HG03378 (cell line): ENCODE results near the gene NTMT1.

ENCODE experiments used
- ATAC-seq: cut with Tn5 transposase; IDR thresholded peaks from one replicate; pipeline ENCODE4 v1.9.1; 2021; ENCODE audit warnings: mild to moderate bottlenecking, moderate library complexity; ENCODE audit not compliant: unreplicated experiment

NTMT1 gene

DNA sequence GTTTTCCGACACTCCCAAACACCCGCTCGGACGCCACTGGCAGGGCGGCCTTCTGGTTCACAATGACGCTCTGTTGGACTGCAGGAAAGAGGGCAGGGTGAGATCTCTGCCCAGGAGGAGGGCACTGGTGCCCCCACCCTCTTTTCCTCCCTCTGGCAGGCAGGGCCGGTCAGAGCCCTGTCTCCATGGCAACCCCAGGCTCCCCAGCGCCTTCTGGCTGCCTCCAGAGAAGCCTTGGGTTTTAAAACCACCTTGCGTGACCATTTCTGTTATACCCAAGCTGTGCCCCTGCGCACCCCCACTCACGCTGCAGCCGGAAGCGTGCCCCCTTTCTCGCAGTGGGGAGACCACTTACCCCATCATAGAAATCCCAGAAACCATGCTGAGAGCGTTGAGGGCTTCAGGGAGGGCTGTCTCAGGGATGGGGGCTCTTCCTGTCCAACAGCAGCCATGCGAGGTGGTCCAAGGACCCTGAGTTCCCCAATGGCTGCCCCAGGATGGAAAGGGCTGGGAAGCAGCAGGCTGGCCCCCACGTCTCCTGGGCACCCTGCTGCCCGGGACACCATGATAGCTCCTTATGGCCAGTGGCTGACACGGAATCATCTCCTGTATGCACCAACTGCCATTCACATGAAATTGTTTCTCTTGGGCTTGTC is 12.3 kb upstream of the NTMT1 start:
- ATAC-seq, result no peak

DNA sequence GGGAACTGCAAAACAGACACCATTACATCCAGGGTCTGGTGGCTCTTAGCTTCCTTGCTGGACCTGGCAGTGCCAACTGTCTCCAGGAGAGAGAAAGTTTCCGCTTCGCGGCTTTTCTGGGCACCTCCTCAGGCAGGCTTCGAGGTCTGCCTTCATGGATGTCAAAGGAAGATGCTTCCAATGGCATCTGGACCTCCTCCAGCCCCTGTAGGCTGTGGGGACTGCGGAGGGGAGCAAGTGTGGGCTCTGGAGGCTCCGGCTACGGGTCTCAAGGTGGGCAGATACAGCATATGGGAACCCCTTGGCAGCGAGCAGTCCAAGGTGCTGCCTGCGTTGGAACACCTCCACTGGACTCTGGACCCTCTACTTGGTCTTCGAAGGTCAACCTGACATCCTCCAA is 11.0 kb upstream of the NTMT1 start:
- no peak for ATAC-seq

DNA sequence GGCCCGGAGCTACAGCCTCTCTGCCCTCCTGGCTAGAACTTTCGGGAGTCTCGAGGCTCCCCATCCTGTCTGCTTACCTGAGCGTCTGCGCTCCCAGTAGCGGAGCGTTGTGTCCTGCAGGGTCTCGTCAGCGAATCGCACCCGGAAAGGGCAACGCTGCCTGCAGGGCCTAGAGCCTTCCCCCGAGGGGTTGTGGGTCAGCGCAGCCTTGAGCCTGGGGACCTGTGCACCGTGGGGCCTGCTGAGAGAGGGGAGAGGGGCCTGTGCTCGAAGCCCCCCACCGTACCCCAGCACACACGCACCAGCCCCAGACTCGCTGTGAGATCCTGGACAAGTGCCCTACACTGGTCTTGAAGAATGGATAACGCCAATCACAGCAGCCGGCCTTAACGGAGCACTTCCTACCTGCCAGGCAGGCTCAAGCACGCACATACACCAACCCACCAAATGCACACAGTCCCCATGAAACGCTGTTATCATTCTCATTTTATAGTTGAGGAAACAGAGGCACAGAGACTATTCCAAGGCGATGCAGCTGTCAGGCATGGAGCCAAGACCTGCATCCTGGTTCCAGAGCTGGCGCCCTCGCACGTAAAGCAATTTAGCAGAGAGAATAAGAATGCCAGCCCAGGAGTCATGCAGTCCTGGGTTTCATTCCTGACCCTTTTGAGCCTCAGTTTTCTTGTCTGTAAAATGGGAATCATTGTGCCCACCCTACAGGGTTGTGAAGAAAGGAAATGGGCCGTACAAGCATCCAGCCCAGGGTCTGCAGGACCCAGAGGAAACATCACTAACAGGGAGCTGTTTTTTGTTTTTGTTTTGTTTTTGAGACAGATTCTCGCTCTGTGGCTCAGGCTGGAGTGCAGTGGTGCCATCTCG is 10.3 kb upstream of the NTMT1 start:
- ATAC-seq, result no peak

DNA sequence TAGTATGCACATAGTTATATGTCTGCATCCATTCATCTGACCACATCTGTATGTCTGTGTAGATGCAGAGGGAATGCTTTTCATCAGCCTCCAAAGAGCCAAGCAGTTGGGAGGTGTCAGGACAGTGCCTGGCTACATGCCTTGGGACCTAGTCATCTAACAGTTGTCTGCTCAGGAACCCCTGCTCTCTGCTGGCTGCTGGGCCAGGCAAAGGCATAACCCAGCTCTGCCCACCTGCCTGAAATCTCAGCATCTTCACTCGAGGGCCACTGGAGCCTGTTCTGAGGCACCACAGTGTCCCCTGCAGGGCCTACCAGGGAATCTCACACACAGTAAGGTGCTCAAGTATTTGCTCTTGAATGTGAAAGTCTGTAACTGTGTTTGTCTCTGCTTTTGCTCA is 8.8 kb upstream of the NTMT1 start:
- ATAC-seq, result no peak

DNA sequence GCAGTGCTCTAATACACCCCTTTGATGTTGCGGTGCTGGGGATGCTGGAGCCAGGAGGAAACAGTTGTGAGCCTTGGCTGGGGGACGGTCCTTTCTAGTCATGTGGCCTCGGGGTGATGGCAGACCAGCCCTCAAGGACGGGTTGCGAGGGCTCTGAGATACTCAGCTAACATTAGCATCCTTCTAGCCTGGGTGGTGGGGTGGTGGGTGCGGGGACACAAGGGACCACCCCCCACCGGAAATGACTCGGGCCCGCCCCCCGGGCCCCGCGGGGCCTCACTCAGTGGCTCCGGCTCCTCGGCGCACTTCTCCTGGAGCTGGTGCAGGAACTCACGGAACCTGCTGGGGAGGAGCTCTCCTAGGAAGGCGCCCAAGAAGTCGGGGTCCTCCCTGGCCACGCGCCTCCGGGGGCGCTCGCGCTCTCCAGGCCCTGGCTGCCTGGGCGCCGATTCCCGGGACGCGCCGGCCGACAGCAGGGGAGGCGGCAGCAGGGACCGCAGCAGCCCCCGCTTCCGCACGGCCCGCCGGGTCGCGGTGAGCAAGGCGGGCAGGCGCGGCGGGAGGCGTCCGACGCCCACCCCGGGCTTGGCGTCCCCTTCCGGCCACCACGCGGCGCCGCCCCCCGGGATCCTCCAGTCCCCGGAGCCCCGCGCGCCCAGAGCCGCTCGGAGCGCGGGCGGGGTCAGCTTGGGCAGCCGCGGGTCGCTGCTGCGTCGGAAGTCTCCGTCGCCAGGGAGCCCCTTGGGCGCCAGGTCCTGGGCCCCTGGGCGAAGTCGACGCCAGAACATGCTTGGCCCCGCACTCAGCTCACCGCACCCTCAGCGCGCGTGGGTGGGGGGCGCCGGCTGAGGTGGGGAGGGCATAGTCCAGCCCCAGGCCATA is 5.9 kb upstream of the NTMT1 start:
- ATAC-seq, result no peak

DNA sequence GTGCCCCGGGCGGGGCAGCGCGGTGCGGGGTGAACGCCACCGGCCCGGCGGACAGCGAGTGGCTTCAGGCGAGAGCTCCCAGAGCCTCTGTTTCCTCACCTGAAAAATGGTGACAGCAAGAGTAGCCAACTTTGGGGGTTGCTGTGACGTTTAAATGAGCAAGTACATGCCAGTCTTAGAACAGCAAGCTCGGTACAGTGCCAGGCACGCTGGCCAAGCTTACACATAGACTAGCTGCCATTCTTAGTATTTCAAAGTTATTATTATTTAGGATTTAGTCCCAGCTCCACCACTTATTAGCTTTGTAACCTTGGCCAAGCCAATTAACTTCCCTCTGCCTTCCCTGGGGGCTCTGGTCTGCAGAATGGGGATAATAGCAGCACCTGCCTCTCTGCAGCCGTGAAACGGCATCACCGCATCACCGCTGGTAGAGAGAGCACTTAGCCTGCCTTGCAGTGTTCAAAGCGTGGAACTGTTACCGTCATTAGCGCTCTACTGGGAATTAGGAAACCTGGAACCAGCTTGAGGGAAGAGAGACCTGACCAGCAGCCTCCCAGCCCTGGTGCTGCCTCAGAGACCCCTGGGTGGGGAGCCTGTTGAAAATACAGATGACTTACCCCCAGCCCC is 5.2 kb upstream of the NTMT1 start, which contains the start of gene C9orf50:
Gene C9orf50 (minus strand): TSS at position 433 of the 627 bp plus-strand sequence. CDS start 527 bp downstream, outside the sequence.
- ATAC-seq, result no peak

DNA sequence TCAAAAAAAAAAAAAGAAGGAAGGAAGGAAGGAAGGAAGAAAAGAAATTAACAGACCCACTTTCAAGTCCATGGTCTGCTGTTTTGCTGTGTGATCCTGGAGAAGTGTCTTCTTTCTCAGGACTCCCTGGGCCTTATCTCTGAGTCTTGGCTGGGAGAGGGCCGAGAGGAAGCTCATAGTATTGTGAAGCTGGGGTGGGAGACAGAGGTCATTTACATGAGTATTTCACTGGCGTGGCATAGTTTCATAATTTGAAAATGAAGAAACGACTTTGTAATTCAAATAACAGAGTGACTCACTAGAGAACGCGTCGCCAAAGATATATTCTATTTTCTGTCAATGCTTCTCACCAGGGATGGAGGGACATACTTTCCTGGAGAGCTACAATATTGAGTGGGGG is 2.6 kb upstream of the NTMT1 start:
- no peak for ATAC-seq

DNA sequence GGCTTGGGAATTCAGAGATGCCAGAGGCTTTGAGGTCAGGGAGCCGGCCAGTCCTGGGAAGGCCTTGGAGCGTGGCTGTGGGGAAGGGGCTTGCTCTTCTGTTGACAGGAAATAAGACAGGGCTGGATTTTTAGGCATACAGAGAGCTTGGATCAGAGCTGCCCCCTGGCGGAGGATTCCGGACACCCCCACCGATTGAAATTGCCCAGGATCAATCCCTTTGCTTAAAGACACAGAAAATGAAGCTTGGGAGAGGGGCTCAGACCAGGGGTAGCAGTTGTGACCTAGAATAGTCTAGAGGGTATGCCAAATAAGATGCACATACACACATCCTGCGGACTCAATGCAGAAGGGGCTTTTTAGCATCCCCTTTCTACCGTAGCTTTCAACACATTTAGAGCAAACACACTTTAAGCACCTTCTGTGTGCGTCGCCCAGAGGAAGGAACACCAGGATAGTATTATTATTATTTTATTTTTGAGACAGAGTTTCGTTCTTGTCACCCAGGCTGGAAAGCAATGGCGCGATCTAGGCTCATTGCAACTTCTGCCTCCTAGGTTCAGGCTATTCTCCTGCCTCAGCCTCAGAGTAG is 1.7 kb upstream of the NTMT1 start:
- ATAC-seq, result no peak

DNA sequence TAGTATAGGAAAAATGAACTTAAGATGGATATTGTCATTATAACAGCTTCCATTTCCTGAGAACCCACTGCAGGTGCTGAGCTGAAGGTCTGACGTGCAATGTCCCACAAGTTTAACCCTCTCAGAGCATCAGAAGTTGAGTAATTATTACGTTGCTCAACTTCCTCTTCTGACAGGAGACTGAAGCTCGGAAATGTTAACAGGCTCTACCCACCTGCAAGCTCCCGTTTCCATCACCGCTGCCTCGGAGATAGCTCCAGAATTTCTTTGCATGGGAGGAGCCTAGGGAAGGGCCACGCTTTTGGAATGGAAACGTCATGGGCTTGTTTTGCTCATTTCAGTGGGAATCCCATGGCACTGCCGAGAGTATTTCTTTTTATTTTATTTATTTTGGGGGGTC is 1.0 kb upstream of the NTMT1 start:
- no peak for ATAC-seq

DNA sequence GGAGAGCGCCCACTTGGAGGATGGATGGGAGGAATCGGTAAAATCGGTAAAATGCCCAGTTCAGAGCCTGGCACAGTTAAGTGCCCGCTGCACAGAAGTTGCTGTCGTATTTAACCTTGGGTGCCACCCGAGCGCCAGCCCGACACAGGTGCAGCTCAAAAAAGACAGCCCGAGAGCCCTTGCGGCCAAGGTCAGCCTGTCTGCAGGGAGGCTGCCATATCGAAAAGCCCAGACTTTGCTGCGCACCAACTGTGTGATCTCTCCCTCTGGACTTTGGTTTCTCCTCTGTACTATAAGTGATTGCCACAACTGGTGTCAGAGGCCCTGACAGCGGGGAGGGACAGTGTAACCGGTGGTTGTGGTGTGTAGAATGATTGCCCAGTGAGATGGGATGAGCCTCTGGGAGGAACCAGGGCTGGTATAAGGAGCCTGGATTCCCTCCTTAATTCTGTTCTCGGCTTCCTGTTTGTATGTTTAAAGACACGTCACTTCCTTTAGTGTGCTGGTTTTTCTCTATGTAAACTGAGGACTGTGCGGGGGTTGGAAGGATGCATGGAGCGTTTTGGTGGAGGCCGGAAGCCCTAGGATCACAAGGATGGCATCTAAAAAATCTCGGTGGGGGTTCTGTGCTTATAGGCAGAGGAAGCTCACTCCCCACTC is 792 bp downstream of the NTMT1 start:
- peak; percentile 21 for ATAC-seq

DNA sequence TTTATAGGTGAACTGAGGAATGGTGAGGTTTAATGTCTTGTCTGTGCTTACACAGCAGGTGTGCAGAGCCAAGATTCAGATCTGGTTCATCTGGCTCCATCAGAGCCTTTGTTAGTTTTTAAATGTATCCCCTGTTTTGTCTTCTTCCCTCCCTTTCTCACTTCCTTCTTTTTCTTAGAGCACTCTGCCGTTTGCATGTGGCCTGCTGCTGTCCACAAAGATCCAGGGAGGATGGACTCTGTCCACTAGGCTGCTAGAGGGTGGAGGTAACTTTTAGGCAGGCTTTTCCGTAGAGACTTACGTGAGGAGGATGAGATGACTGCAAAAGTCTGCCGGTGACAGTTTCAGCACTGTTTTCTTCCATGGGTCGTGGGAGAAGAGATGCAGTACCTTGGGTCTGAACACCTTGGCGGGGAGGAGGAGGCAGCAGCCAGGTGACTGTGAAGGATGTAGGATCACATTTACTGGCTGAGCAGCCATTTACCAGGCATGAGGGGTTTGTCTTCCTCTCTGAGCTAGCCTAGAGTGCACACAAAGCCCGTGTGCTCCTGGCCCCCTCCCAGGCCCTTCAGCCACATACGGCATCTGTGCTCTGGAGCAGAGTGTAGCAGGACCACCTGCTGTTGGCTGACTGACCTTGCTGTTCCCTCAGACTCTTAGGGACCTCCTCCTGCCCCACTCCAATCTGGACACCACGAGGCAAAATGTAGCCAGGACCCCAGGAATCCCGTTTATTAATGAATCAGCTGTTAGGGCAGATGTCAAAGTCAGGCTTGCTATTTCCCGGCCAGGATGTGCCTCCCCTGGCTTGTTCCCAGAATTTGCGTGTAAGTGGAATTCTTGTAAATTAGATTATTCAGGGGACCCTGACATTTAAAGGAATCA is 1.8 kb downstream of the NTMT1 start:
- ATAC-seq, result no peak

DNA sequence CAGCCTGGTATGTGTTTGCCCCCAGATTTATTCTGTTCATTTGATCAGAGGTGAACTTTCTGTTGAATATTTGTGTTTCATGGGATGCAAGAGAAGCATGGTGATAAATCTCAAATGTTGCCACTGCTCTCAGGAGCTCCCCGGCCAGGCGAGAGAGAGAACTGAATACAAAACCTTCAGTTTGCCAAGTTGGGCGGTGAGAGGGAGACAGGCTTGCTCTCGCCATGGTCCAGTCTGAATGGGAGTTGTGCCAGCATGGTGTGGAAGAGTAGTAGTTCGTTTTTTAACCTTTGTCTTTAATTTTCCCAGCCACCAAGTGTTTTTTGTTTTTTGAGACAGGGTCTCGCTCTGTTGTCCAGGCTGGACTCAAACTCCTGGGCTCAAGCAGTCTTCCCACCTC is 2.7 kb downstream of the NTMT1 start:
- ATAC-seq, result no peak

DNA sequence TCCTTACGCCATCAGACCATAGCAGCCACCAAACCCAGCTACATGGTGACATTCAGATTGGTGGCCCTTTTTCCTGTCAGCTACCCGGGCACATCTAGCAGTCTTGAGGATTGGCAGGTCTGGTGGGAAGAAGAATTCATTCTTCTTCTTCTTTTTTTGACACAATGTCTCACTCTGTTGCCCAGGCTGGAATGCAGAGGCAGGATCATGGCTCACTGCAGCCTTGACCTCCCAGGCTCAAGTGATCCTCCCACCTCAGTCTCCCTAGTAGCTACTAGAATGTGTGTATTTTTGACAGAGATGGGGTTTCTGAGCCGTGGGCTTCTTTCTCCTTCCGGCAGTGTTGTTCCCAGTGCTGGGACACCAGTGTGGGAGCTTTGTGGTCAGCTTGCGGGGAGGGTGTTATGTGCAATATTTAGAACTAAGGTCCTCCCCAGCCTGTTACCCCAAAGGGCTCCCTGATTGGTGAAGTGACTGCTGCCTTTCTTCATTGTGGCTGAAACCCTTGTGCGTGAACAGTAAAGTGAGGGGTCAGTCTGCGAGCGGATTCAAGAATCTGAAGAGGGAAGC is 3.4 kb downstream of the NTMT1 start:
- ATAC-seq, result no peak

DNA sequence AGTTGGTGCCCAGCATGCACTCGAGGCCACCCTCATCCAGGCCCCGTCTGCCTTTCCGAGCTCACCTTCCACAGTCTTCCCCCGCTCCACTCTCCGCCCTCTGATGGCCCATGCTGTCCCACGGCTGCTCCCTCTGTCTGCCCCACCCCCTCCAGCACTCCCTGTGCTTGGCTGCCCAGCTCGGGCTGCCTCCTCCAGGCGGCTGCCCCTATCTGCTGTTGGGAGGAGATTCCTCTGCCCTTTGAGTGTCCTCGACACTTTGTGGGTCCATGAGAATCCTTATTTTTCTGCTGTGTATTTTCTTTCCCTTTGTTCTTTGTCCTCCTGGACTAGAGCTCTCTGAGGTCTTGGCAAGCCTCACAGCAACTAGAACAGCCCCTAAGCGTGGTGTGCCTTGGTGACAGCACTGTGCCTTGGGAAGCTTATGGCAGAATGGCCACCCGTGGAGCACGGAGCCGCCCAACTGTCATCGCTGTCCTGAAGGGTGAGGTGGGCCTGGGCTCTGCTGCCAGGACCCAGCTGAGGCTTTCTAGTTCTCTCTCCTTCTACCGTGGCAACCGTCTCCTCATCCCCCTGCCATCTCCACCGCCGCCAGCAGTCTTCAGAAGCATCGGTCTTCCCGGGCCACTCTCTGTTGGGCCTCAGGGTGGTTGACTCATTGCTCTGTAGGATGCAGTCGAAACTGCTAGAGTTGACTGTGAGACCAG is 5.2 kb downstream of the NTMT1 start:
- ATAC-seq, result no peak

DNA sequence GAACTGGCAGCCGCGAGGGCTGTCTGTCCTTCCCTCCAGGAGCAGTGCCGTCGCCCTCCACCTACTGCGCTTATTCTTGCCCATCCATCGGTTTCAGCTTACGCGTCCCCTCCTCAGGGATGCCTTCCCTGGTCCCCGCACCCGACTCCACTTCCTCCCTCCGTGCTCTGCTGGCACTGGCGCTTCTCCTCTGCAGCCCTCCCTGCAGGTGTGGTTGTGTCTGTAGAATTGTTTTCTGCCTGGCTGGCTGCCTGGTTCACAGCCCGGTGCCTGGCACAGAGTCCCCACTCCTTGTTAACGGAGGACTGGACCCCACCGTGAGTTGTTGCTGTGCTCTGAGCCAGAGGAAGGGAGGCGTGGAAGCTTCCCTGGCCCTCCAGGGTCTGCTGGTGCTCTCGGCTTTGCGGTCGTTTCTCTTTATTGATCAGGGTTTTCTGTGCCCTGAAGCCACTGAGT is 5.7 kb downstream of the NTMT1 start:
- ATAC-seq, result no peak

DNA sequence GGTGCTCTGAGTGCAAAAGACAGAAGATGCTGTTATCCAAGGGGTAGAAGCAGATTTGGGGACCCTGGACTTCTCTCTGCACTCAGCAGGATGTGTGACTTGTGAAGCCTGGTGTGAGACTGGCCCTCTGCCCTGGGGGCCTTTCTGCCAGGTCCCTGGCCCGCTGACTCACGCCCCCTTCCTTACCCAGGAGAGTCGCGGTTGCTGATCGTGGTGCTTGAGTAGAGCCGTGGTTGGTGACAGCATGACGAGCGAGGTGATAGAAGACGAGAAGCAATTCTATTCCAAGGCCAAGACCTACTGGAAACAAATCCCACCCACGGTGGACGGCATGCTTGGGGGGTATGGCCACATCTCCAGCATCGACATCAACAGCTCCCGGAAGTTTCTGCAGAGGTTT is 6.5 kb downstream of the NTMT1 start:
- no peak for ATAC-seq

DNA sequence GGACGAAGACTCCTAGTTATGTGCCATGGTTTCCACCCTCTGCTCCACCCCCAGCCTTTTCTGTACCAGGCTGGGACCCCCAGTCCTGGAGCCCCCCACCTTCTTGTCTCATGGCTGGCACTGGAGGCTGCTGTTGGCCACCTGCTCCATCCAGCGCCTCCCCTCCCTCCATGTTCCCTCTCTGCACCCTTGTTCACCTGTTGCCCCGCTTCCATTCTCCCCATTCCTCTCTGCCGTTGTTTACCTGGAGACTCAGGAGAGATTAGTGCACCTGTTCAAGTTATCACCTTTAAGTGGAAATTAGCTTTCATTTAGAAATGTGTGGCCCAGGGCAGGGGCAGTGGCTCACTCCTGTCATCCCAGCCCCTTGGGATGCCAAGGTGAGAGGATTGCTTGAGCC is 7.2 kb downstream of the NTMT1 start:
- no peak for ATAC-seq

DNA sequence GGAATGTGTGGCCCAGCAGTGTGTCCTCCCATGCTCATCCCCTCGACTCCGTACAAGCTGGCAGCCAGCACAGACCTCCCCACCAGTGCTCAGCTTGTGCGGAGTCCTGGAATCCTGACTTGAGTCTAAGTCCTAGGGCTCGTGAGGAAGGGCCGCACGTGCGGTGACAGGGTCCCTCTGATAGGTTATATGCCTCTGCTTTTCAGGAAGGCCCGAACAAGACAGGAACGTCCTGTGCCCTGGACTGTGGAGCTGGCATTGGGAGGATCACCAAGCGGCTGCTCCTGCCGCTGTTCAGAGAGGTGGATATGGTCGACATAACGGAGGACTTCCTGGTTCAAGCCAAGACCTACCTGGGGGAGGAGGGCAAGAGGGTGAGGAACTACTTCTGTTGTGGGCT is 7.9 kb downstream of the NTMT1 start:
- no peak for ATAC-seq
